Mucosa of descending colon (tissue), 3 donors: ENCODE results near the gene SUCLG1. TPM values are rescaled to one million over a fixed set of nuclear protein-coding genes. Genes with fewer than 3 reads are reported as not detected.

Source experiments
- ATAC-seq: fragments of 200-7000 bp; cut with Tn5 transposase; one replicate; pipeline ENCODE4 v1.9.1; 2020; ENCODE audit warnings: mild to moderate bottlenecking, moderate library complexity
- DNase-seq, 3 donors: peaks; one replicate each; pipeline ENCODE4 v3.0.0-alpha.2; 2020
- H3K36me3 ChIP-seq: fragments of 200-600 bp; one replicate; pipeline ENCODE4 v1.8.0; 2021; ENCODE audit warnings: low read depth, mild to moderate bottlenecking
- H3K4me1 ChIP-seq: fragments of 200-600 bp; one replicate; pipeline ENCODE4 v1.8.0; 2021; ENCODE audit warnings: low read depth, mild to moderate bottlenecking
- H3K4me3 ChIP-seq: fragments of 200-600 bp; one replicate; pipeline ENCODE4 v1.8.0; 2021; ENCODE audit warnings: mild to moderate bottlenecking
- H3K9me3 ChIP-seq: fragments of 200-600 bp; one replicate; pipeline ENCODE4 v1.8.0; 2021; ENCODE audit warnings: mild to moderate bottlenecking
- CTCF ChIP-seq: fragments of 200-600 bp; IDR thresholded peaks from one replicate; pipeline ENCODE4 v1.8.0; 2022; ENCODE audit warnings: antibody characterized with exemption, mild to moderate bottlenecking
- intact Hi-C, 2 donors: fragments of 100-400 bp; cut with DNase I in 1 of 2; cut with micrococcal nuclease in 1 of 2; formaldehyde crosslinking; loops; one replicate each; pipeline versions ENCODE4 v1.11.0 to v1.11.1; 2022; cut with DNase I, micrococcal nuclease
- total RNA-seq, 3 donors: library from RNA; stranded (reverse); fragmentation: NEBNext Ultra II Directional in 2 of 3; extraction: Animal tissue kit (Norgen Biotek cat#: 25700) in 2 of 3; gene quantifications; one replicate each; pipeline versions ENCODE4 v1.2.1 to v1.2.4, GENCODE V29; 2021 to 2023
- donor health status: DM: no; HTN: no; CAD: no; lungs with moderate emphysema.
- donor health status: DM: no; HTN: no; CAD: no.
- donor health status: DM: no; HTN: yes; CAD: no.

The SUCLG1 gene
- total RNA-seq, 3 donors from 2014 or later: 130 to 202 (median 195) TPM

- no peak for DNase-seq
These were observed 28.4 kb upstream of the SUCLG1 start for GRCh38 chr2:84487298-84487996.

GRCh38 chr2:84486441-84487115, 27.5 kb upstream of the SUCLG1 start:
- H3K4me1 ChIP-seq: peaks cover 2% of the 10 kb centered on the region
- TF ChIP-seq CTCF: no peak
- H3K36me3 ChIP-seq: no peaks in the 10 kb centered on the region
- ATAC-seq (peak; percentile 96), DNase-seq (peak in 1 of 3 donors; percentile 89)
- no peak overlapping the region for H3K4me3 ChIP-seq
- H3K9me3 ChIP-seq: no peaks in the 10 kb centered on the region
- intact Hi-C loops: no loop called here

More at GRCh38 chr2:84487298-84487996, 28.4 kb upstream of the SUCLG1 start:
- ATAC-seq: no peak
- Histone ChIP-seq H3K9me3 (no peaks in the 10 kb centered on the region), H3K4me1 (peaks cover 2% of the 10 kb centered on the region), H3K36me3 (no peaks in the 10 kb centered on the region), H3K4me3 (no peak overlapping the region)
- no peak for TF ChIP-seq CTCF
- intact Hi-C loops: no loop called here

- DNase-seq: no peak
- Histone ChIP-seq H3K4me1 (peaks cover 2% of the 10 kb centered on the region), H3K9me3 (no peaks in the 10 kb centered on the region), H3K36me3 (no peaks in the 10 kb centered on the region), H3K4me3 (no peak overlapping the region)
- no peak for ATAC-seq
- intact Hi-C loops: no loop called here
- TF ChIP-seq CTCF: no peak
These were observed 24.2 kb upstream of the SUCLG1 start for GRCh38 chr2:84483320-84483719.

- Histone ChIP-seq H3K9me3 (peaks cover 3% of the 10 kb centered on the region), H3K36me3 (no peaks in the 10 kb centered on the region), H3K4me3 (no peak overlapping the region), H3K4me1 (no peaks in the 10 kb centered on the region)
- intact Hi-C loops: no loop called here
- ATAC-seq (no peak), DNase-seq (no peak)
- no peak for TF ChIP-seq CTCF
These were observed 23.5 kb upstream of the SUCLG1 start for GRCh38 chr2:84482603-84483002.

GRCh38 chr2:84481702-84482101, 22.6 kb upstream of the SUCLG1 start:
- H3K36me3 ChIP-seq: no peaks in the 10 kb centered on the region
- no peak for DNase-seq
- no peak for TF ChIP-seq CTCF
- no peaks in the 10 kb centered on the region for H3K4me1 ChIP-seq
- intact Hi-C loops: no loop called here
- H3K4me3 ChIP-seq: no peak overlapping the region
- ATAC-seq: no peak
- H3K9me3 ChIP-seq: peaks cover 10% of the 10 kb centered on the region
